Stimulated activated CD4-positive, alpha-beta T cell treated with anti-CD3 and anti-CD28 coated beads, TNF-alpha, amount 100 ng/mL, for 4 hours (primary cell): Measurements from ENCODE around the gene SETD9.

Source experiments
- DNase-seq, 3 experiments: peaks; one replicate each; pipeline ENCODE4 v3.0.0-alpha.2; 2020; ENCODE audit warnings: low read depth in 3 of 3

The SETD9 gene

DNA sequence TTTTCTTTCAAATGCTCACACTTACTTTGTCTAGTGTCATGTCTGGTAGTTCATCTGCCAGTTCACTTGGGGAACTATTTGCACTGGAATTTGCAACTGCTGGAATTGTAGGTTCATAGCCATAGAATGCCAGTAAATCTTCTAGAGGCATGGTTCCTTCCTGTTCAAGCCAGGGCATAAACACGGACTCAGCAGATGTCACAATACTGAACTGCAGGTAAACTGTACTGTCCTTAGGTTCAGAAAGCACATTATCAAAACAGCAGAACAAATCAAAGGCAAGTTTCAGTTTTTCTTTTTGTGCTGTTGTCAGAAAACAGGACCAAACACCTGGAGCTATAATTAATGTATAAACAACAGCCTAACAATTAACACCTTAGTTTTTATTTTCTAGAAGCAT, 29.5 kb downstream of the SETD9 start:
- no peak for DNase-seq

DNA sequence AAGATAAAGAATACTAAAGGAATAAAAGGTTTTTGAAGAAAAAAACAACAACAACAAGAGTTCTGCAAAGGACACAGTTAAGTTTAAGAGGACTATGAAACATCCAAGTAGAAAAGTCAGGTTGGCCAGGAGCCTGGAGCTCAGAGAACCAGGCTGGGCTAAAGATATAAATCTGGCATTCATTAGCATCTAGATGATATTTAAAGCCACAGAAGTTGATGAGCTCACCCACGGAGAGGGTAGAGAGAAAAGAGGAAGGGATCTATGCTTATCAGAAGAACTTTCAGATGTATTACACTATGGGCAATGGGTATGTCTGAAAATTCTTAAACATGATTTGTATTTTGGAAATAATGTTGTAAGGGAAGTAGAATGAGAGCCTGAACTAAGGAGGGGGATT, 32.6 kb downstream of the SETD9 start:
- DNase-seq = no peak

DNA sequence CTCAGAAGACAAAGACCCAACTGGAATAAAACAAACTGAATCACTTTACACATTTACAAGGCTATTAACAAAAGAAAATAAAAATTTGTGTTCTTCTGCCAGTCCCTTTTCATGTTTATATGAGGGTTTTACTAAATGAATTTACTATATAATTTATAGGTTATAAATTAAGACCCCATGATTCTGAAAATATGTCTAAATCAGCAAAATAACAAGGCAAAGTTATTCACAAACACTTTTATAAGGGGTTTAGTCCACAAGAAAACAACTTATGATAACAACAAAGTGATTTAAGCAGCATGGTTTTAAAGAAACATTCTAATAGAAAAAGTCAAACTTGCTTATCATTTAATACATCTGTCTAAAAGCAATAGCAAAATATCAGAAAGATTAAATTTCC, 37.7 kb downstream of the SETD9 start:
- no peak for DNase-seq

DNA sequence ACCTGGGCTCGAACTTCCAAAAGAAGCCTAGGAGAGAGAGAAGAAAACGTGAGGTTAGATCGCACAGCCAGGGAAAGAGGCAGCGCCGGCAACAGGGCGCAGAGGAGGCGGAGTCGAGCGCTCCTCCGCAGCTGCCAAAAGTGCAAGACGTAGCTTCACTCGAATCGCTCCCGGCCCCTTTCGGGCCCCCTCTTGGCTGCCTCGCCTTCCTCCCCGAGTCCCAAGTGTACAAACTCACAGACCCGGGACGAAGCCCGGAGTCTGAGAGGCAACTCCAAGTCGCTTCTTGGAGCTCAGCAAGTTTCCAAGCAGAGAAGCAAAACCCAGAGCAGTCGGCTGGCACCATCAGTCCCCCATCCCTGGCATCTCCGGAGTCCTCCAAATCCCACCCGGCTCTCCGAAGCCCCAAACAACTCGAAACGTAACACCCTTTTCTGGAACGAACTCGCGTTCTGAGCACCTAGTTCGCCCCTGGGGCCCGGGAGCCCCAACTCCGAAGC, 41.3 kb downstream of the SETD9 start:
- peak; percentile 20 to 32 (median 25) for DNase-seq

DNA sequence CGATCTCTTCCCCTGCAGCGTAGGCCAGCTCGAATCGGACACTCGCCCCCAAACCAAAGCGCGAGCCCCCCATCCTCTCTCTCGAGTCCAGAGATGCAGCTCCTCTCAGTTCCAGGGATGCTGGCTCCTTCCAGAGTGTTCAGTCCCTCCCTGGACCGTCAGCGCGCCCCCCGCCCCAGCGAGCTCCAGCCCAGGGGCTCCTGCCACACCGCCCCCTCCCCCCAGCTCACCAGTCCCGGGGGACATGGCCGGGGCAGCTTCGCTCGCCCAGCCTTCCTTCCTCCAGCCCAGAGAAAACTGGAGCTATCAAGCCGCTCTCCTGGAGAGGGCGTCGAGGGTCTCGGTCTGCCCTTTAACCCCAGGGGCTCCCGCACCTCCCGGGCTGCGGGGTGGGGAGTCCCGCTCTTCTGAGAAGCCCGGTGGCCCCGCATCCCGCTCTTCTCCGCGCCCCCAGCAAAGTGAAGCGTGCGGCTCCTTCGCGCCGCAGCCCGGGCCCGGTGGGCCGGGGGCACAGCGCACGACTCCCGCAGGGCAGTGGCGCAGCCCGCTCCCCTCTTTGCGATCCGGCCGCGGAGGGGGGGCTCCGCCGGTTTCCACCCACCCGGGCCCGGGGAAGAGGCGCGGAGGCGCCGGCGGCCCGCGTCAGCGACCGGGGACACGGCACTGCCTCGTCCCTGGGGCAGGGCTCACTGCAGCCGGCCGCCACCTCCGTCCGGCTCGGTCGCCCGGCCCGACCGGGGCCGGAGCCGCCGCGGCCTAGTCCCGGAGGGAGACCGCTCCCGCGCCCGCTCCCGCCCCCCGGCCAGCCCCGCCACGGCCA, 41.9 kb downstream of the SETD9 start:
- DNase-seq = peak in 2 of 3 experiments; percentile 2 to 26

DNA sequence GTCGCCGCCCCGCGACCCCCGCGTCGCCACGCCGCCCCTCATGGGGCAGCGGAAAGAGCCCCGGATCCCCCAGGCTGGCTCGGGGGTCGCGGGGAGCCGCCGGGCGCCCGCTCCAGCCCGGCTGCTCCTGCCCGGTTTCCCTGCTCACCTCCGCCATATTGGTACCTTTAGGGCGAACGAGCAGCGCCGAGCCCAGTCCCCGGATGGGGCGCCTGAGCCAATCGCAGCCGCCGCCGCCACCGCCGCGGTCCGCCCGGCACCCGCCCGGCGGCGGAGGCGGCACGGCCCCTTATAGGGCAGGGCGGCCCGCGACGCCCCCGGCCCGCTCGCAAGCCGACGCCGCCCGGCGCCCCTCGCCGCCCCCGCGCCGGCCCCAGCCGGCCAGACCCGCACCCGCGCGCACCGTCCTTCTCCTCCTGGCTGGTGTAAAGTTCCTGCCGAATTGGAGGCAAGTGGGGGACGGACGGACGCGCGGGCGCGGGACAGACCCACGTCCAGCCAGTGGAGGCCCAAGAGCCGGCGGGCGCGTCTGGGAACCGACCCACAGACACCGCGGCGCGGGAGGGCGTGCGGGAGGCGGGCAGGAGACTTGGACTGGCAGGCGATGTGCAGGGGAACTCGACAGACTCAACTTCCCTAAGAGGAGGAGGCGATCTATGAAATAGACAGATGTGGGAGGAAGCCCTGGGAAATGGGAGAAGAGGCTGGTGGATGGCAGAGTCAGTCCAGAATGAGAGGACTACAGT, 42.7 kb downstream of the SETD9 start, which contains the start of gene MIER3:
MIER3 (minus strand) TSS at position 178 of the 746 bp plus-strand sequence; CDS start at position 157, 21 bp downstream.
- DNase-seq = peak; percentile 62 to 67 (median 63)

DNA sequence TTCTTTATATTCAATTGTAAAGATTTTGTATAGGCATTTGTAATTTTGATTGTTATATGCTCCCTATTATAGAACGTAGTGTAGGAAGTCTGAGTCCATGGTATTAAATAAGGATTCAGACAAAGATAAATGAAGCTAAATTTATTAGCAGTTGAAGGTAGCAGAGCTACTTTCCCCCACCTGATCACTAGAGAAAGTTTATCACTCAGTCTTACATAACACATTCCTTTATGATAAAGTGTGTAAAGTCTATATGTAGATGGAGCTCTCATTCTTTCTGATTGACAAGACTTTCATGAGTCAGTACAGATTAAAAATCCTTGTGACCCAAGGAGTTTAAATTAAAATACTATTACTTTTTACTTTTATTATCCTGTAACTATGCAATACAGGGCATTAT, 44.9 kb downstream of the SETD9 start:
- no peak for DNase-seq

DNA sequence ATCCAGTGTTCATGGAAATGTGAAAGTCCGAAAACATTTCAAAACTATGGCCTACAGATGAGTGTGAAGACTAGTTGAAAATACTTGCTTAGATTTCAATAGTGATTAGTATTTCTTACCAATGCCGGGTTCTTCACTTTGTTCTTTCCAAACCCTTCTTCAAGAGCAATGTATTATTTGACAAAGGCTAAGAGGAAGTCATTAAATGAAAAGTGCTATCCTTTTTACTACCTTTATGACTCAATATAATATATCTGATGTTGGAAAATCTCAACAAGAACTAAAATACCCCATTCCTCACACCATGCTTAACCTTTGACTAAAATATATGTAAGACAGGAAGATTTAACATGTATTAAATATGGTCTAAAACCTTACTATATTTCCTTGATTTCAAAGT, 49.2 kb downstream of the SETD9 start:
- no peak for DNase-seq

DNA sequence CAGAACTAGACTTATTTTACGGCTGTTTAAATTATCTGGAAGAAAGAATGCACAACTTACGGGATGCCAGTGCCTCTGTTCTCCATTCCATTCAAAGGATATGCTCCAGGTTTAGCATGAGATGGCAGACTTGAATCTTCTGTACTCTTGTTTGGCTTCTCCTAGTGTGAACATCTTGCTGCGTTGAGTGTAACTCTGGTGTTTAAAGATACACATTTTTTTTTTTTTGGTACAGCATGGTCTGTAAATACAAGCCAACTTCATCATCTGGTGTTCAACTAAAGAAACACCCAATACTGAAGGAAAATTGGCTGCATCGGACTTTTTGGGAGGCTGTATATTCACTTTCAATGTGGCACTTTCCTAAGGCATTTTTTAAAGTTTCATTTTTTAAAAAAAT, 49.9 kb downstream of the SETD9 start:
- no peak for DNase-seq

DNA sequence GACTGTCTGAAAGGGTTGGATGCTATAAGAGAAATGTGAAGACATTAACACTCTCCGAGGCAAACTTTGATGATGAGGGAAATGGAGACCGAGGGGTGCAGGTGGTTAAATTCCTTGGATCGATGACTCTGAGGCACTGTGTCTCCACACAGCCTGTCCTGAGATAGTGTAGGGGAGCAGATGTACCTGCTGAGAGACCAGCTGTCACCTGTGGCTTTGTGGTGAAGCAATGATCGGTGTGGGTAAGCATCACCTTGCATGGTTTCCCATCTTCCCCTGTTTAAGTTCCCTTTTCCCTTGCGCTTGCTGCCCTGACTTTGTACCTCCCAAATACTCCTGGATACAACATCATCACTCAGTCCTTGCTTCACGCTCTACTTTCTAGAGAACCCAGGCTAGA, 52.4 kb downstream of the SETD9 start:
- DNase-seq = no peak

DNA sequence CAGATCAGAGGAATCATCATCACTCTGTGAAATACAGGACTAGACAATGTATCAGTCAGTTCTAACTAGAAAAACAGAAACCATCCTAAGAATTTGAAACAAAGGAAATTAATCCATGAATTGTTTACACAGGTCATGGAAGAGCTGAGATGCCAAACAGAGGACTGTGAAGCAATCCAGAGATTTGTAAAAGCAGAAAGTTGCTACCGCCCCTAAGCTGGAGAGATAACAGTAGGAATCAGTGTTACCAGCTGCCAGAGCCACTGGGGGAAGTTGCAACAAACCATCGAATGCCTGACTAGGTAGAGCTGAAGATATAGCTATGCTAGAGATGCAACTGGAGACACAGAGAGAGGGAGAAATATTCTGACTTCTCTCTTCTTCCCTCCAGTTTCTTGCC, 52.9 kb downstream of the SETD9 start:
- no peak for DNase-seq

DNA sequence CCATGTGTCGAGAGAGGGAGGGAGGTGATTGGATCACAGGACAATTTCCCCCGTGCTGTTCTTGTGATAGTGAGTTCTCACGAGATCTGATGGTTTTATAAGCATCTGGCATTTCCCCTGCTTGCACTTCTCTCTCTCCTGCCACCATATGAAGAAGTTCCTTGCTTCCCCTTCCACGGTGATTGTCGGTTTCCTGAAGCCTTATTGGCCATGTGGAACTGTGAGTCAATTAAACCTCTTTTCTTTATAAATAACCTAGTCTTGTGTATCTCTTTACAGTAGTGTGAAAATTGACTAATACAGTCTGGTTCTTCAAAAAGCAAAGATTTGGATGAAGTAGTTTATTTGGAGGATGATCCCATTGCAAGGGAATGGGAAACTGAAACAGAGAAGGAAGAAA, 53.9 kb downstream of the SETD9 start:
- no peak for DNase-seq

DNA sequence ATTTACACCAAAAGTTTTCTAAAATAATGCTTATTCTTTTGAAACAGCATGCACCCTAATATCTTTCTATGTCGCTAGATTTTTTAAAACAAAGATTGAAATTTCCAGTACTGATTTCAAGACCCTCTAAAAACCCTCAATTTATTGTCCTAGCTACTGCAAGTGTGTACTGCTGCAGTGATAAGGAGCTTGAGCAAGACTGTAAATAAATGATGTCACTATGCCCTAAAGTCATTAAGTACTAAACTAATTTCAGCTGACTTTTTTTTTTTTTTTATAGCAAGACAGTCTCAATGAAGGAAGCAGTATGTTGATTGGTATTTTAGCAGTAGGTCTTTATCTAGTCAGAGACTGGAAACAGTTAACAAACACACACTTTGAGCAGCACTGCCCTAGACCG, 54.8 kb downstream of the SETD9 start:
- no peak for DNase-seq
